Endometrium (tissue), 2 donors: ENCODE data around the gene VPS35.
A peak's percentile ranks its signal among the peaks of the same experiment; 100 is the strongest.
"Not testable (repeated sequence)": the region's sequence is repeated elsewhere in the genome, so short reads cannot be mapped to it uniquely, and the experiment has no call there.

Source experiments
- FAIRE-seq: peaks from 2 replicates; lab custom pipeline; 2012; peaks lifted over from hg19 to GRCh38; lab: Jason Lieb, UNC
- donor health status: control.
- donor health status: control.

The VPS35 gene

DNA sequence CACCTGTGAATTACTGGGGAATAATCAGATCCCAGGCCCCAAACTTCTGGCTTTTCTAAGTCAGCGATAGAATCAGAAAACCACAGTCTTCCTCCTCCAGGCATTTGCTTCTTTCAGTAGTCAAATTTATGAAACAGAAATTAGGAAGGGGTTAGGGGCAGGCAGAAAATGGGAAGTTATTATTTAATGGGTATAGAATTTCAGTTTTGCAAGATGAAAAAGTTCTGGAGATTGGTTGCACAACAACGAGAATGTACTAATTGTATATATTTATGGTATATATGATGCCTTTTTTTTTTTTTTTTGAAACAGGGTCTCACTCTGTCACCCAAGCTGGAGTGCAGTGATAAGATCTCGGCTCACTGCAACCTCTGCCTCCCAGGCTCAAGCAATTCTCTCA lies 23.9 kb upstream of the VPS35 start:
- no peak for FAIRE-seq

DNA sequence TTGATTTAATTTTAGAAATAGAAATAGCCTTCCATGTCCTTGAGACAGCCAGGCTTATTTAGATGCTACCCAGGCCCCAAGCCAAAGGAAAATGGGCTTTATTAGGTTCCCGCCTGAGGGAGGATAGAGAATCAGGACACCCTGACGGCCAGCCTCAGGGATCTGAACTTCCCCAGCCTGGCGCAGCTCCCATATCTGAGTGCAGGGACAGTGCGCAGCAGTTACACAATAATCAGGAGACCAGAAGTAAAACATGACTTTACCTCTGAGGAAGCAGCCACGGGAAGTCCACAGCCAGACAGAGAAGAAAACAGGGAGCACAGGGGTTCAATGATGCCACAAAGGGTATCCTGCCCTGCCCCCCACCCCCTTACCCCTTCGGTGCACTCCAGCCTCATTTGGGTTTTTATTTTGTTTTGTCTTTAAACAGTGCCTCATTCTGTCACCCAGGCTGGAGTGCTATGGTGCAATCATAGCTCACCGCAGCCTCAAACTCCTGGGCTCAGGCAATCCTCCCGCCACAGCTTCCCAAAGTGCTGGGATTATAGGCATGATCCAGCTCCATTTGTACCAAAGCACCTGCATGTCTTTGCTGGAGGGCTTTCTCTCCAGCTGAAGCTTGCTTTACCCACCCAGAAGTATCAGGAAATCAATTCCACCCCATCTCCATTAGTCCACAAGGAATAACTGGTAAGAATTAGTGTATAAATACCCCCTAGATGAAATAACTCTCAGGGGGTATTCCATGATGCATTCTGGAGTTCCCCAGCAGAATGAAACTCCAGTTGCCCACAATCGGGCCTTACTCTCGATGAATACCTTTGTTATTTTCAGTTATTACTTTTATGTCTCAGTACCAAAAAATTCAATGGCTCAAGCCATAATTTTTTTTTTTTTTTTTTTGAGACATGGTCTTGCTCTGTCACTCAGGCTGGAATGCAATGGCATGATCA lies 22.4 kb upstream of the VPS35 start:
- FAIRE-seq: no peak

DNA sequence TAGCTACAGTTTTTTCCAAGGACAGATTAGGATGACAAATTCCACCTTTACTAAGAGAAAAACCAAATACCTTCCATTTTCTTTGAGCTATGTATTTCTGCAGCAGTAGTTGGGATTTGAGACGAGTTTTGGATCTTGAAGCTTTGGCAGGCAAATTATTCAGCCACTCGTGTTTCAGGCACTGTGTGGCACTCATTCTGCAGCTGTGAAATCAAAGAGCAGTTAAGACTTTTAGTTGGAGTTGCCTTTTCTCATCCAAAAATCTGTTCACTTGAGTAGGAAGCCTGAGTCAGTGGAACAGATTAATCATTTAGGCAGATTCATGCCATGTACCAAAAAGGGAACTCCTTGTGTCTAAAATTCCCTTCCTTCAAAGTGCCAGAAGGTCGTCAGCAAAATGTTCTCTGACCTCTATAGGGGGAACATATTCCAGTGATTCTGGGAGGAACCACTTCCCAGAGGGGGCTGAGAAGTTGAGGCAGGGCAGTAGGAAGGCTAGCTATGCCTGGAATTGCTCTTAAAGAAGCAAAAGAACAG lies 20.6 kb upstream of the VPS35 start:
- FAIRE-seq: no peak

DNA sequence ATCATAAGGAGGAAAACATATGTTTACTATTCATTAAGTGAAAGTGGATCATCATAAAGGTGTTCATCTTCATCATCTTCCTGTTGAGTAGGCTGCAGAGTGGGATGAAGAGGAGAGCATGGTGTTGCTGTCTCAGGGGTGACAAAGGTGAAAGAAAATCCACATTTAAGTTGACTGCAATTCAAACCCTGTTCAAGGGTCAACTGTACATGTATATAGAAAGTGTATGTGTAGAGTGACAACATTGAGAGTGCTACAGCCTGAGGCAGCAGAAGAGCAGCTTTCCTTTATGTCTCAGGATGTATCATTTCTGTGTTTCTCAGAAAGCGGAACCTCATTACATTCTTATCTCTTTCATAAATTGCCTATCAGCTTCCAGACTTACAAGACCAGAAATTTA lies 17.7 kb upstream of the VPS35 start:
- no peak for FAIRE-seq

DNA sequence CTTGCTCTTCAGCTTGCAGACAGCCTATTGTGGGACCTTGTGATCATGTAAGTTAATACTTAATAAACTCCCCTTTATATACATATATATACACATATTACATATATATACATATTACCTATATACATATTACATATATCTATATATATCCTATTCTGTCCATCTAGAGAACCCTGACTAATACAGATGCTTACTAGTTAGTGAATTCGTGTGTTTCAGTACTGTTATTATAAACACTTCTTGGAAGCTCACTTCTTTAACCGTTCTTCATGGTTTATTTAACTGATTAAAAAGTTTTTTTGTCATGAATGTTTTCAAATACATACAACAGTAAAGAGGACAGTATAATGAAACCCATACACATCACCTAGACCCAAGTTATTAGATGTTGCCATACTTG lies 13.1 kb upstream of the VPS35 start:
- no peak for FAIRE-seq

DNA sequence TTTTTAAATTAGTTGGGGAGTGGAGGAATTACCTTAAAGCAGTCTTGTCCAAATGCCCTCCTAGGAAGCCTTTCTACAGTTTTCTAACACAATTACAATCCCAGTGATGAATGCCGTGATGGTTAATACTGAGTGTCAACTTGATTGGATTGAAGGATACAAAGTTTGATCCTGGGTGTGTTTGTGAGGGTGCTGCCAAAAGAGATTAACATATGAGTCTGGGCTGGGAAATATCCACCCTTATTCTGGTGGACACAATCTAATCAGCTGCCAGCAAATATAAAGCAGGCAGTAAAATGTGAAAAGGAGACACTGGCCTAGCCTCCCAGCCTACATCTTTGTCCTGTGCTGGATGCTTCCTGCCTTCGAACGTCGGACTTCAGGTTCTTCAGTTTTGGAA lies 12.6 kb upstream of the VPS35 start:
- no peak for FAIRE-seq

DNA sequence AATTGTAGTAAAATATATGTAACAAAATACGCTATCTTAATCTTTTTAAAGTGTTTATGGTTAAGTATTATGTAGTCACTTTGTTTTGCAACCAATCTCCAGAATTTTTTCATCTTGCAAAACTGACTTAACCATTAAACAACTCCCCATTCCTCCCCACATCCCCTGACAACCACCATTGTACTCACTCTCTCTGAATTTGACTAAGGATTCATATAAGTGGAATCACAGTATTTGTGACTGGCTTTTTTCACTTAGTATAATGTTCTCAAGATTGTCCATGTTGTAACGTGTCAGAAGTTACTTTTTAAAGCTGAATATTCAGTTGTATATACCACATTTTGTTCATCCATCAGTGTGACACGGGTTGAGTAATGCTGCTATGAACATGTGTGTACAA lies 11.1 kb upstream of the VPS35 start:
- no peak for FAIRE-seq

DNA sequence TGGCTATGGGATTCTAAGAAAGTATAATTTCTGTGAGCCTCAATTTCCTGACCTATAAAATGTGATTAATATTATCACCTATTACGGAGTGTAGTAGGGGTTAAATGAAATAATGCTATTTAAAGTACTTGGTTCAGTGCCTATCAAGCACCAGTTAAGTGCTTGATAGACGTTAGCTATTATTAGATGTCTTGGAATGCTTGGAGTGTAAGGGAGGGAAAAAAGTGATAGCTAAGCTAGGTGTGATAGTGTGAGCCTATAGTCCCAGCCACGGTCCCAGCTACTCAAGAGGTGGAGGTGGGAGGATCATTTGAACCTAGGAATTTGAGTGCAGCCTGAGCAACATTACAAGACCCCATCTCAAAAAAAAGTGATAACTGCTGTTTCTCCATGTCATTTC lies 8.0 kb upstream of the VPS35 start:
- no peak for FAIRE-seq

DNA sequence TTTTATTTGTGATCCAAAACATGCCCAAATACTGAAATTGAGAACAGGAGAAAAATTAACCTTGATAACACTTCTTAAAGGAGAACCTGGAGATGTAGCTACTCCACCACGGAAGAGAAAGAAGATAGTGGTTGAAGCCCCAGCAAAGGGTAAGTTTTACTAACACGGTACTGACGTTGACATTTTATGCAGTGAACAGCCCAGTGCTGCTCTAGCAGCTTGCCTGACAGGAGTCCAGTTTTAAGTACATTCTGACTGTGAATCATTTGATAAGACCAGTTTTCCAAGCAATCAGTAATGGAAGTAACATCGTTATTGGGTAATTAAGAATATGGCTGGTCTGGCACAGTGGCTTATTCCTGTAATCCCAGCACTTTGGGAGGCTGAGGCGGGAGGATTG lies 7.0 kb upstream of the VPS35 start:
- no peak for FAIRE-seq

DNA sequence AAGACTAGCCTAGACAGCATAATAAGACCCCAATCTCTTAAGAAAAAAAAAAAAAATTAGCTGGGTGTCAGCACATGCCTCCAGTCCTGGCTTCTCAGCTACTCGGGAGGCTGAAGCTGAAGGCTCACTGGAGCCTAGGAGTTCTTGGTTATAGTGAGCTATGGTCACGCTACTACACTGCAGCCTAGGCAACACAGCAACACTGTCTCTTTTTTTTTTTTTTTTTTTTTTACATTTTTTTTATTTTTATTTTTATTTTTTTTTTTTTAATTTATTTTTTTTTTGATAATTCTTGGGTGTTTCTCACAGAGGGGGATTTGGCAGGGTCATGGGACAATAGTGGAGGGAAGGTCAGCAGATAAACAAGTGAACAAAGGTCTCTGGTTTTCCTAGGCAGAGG lies 4.6 kb upstream of the VPS35 start:
- FAIRE-seq: no peak

DNA sequence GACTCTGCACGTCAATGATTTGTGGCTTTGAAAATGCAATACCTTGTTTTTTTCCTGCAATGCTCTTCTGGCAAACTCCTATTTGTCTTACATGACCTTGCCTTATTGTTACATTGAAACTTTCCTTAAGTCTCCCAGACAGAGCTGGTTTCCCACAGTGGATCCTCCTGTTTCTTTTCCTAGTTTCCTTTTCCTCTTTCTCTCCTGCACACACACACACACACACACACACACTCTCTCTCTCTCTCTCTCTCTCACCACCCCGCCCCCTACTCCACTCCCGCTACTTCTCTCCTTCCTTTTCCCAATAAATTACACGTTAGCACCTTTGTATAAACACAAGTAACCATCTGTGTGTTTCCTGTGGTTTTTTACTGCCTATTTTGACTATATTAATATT lies 2.7 kb upstream of the VPS35 start:
- no peak for FAIRE-seq

DNA sequence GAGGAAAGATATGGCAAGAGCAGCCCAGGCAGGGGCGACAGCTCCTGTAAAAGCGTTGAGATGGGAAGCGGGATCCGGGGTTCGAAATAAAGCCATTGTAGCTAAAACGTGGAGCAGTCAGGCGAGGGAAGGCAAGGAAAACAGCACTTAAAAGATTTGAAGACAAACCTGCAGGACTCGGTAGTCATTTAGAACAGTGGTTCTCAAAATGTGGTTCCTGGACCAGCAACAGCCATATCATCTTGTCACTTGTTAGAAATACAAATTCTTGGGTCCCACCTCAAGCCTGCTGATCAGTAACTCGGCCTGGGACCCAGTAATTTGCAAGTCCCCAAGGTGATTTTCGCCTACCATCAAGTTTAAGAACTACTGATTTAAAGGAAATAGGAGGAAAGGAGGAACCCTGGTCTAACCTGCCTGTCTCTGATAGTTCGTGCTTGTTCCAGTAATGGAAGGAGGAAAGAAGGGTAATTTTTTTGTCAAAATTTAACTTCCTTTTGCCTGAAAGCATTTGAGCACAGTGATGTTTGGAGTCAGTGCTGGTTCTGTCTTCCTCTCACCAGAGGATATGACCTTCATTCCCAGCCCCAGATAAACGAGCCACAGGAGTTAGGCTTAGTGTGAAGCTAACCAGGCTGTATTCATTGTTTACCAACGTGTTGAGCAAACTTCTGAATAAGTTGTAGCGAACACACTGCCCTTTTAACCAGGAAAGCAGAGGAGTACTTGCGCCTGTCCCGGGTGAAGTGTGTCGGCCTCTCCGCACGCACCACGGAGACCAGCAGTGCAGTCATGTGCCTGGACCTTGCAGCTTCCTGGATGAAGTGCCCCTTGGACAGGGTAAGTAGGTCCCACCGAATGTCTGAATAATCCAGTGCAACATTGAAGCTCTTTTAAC lies 1.6 kb upstream of the VPS35 start:
- no peak for FAIRE-seq

DNA sequence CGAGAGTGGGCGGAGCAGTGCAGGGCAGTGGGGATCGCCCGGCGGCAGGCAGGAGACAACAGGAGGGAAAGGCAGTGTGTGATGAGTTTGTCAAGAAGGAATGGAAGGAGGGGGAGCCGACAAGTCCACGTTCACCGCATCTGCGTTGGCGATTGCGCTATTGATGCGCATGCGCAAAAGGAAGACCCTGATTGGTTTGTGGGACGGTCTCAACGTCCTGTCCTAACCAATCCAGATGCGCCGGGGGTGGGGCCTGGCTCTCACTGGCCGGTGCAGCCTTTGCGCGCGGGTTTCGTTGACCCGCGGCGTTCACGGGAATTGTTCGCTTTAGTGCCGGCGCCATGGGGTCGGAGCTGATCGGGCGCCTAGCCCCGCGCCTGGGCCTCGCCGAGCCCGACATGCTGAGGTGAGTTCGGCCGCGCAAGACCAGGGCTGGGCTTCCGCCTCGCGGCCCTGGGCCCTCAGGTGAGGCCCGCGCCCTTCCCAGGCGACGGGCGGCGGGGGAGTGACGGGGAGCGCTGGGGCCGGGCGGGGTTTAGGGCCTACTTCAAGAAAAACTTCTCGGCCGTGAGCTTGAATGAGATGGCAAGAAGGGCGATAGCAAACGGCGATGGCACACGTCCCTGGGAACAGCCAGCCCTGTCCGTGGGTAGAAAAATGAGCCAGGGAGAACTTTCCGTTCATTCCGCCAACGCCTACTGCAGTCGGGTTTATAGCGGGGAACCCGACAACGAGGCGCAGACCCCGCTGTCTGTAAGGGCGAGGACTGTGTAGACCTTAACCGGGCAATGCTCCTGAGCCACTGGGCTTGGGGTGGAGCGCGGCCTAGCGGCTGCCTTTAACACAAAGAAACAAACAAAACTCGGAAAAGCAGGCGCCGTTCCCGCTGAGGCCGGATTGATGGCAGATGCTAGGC lies 645 bp upstream of the VPS35 start, which contains the start of gene ORC6:
ORC6 (plus strand) TSS at position 295 of the 916 bp plus-strand sequence; CDS start at position 342, 47 bp downstream.
- FAIRE-seq: peak; percentile 26

DNA sequence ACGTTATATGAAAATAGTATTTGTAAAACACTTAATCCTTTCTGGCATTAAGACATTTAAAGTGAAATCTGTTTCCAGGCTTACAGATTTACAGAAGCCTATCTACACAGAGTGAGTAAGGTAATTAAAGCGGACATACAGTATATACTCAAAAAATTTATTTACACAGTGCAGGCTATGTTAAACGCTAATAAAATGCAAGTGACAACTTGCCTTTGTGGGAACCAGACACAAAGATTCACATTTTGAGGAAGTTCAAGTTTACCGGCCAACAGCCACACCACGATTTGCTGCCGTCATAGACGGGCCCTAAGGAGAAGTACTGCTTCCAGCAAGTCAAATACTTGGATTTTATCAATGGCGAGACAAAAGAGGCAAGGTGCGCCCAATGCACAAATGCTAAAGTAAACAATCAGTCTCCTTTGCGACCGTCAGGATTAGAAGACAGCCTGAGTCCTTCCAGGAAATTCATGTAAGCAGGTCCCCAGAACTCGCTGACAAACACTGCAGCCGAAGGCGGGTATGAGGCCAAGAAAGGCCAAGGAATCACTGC lies 801 bp downstream of the VPS35 start:
- FAIRE-seq: no peak

DNA sequence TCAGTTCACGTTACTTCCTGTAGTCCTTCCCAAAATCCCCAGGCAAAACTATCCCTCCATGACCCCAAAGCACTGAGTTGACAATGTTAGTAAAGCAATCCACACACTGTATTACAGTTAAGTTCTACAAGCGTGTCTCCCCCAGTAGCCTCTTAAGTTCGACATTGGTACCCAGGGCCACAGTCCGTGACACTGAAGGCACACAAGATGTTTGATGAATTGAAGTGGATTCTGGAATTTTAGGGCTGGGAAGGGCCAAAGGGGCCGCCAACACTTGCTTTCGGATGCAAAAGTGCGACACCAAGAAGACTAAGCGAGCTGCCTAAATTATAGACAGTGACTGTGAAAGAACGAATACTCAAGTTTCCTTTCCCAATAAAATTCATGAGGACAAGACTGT lies 1.5 kb downstream of the VPS35 start:
- no peak for FAIRE-seq

DNA sequence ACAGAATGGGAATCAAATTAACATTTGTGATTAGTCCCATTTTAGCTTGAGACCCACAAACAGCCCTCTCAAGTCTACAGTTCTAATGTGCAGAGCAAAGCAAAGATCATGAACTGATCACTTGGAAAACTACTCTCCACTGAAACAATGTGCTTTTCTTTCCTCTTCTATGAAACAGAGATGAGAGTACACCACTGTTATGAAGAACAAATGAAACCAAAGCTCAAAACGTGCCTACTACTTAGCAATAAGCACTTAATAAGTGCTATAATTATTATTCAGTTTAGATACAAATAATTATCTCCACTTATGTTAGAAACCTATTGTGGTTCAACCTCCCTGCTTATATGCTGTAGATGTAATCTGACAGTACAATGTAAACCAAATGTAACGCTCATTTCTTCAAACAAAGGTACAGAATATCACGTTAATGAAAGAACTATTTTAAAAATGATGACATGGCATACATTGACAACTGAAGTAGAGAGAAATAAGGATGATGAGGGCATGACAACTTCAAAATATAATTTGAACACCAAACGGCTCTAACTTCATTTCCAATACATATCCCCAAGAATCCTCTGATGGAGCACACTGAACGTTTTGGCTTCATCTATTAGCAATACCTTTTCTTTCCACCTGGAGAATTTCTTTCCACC lies 2.0 kb downstream of the VPS35 start:
- FAIRE-seq: no peak

DNA sequence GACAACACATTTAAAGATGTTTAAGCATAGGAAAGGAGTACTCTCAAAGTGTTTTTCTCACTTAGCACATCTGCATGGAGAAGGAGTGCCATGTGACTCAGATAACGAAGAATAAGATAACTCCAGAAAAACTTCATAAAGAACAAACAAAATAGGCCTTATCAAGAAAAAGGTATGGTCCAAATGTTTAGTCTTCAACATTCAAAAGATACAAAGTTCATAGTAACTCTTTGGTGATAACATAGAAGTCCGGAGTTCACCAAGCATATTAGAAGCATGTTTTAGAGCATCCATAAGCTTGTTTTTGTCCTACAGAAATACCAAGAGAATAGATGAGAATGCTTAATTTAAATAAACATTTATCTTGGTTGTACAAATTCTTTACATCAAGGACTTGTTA lies 7.1 kb downstream of the VPS35 start:
- not testable (repeated sequence) for FAIRE-seq

DNA sequence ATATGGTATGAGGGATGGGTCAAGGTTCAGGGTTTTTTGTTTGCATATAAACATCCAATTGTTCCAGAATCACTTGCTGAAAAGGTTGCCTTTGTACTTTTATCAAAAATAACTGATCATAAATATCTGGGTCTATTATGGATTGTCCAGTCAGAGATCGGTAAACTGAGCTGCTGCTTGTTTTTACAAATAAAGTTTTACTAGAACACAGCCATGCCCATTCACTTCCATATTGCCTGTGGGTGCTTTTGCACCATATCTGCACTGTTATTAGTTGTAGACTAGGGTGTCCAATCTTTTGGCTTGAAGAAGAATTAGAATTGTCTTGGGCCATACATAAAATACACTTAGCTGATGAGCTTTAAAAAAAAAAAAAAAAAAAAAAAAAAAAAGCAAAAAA lies 11.0 kb downstream of the VPS35 start:
- not testable (repeated sequence) for FAIRE-seq

DNA sequence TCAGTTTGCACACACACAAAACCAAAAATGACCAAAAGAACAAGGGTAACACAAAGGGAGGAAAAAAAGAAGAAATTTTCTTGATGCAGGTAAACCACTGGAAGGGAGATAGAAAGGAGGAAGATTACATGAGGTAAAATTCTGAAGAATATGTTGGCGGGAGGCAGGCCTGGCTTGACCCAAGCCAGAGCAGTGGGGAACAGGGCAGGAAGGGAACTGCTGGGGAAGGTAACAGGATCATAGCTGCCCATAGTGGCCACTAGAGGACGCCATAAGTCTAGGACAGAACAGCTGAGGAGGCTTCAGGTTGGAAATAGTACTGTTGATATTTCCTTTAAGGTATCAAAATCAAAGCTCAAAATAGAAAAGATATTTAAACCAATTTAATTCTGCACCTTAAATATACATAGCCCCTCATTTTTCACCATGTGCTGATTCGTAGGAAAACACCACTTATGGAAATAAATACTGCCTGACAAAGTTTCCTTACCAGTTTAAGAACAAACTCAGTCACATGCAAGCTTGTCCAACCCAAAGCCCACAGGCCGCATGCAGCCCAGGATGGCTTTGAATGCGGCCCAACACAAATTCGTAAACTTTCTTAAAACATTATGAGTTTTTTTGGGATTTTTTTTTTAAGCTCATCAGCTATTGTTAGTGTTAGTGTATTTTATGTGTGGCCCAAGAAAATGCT lies 15.5 kb downstream of the VPS35 start:
- no peak for FAIRE-seq

DNA sequence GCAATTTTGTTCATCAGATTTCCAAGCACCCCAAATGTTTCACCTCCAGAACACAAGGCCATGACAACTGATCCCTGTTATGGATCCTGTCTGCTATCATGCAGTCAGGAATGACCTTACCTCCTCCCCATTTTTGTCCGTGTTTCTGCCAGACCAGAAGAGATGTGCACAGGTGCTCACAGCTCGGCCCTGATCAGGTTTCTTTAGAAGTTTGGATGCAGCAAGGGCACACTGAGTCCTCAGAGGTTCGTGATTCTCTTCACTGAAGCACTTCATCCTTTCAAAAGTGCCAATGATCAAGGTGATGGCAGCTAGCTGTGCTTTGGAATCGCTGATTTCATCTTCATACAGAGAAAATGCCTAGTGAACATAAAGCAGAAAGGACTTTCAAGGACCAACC lies 26.9 kb downstream of the VPS35 start:
- FAIRE-seq: no peak
